ENCODE results near the gene USPL1. TPM values are rescaled to one million over a fixed set of nuclear protein-coding genes. Genes with fewer than 3 reads are reported as not detected.
"Not testable (repeated sequence)": the region's sequence is repeated elsewhere in the genome, so short reads cannot be mapped to it uniquely, and the experiment has no call there.

The USPL1 gene
- total RNA-seq, 1 experiment from 2014 or later: 23.4 TPM

DNA sequence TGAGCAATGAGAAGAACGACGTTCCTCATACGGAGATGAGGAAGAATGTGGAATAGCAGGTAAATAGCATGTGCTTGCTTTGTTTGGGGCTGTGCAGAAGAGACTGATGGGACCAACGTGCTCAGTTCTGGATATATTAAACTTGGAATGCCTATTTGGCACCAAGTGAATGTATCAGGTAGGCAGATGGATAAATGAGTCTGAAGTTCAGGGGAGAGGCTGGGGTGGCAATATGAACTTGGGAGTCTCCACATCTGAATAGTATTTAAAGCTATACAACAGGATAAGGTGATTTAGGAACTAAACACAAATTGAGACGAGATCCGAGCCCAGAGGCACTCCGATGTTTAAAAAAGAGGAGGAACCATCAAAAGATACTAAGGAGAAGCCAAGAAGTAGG, 12.7 kb upstream of the USPL1 start:
- TF ChIP-seq, protein P1, sequence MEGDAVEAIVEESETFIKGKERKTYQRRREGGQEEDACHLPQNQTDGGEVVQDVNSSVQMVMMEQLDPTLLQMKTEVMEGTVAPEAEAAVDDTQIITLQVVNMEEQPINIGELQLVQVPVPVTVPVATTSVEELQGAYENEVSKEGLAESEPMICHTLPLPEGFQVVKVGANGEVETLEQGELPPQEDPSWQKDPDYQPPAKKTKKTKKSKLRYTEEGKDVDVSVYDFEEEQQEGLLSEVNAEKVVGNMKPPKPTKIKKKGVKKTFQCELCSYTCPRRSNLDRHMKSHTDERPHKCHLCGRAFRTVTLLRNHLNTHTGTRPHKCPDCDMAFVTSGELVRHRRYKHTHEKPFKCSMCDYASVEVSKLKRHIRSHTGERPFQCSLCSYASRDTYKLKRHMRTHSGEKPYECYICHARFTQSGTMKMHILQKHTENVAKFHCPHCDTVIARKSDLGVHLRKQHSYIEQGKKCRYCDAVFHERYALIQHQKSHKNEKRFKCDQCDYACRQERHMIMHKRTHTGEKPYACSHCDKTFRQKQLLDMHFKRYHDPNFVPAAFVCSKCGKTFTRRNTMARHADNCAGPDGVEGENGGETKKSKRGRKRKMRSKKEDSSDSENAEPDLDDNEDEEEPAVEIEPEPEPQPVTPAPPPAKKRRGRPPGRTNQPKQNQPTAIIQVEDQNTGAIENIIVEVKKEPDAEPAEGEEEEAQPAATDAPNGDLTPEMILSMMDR (IDR thresholded peaks at IDR 0.05; ENCODE audit: insufficient read depth in 1 of 2, low read depth in 1 of 2, low read length in 1 of 2, severe bottlenecking in 1 of 2, unreplicated experiment in 1 of 2): no peak
- H3K27me3 ChIP-seq (replicated peaks; ENCODE audit: control insufficient read depth, insufficient read depth, low read length): no peaks in the 10 kb centered on the region
- ChIA-PET POLR2A (no interaction called here), CTCF (no interaction called here)
- Mint-ChIP-seq H3K4me3 (ENCODE audit: unreplicated experiment) (no peak overlapping the region), H3K9me3 (ENCODE audit: unreplicated experiment) (no peaks in the 10 kb centered on the region), H3K27me3 (ENCODE audit: insufficient read depth, unreplicated experiment) (no peaks in the 10 kb centered on the region), H3K36me3 (ENCODE audit: insufficient read depth, unreplicated experiment) (no peaks in the 10 kb centered on the region), H3K27ac (ENCODE audit: unreplicated experiment) (no peak overlapping the region), H3K4me1 (ENCODE audit: low read depth, unreplicated experiment) (peaks cover 8% of the 10 kb centered on the region)
- no peaks in the 10 kb centered on the region for H3K9me3 ChIP-seq
- no peaks in the 10 kb centered on the region for H3K36me3 ChIP-seq (ENCODE audit: control insufficient read depth, insufficient read depth, low read length)
- no peak overlapping the region for H3K4me3 ChIP-seq (ENCODE audit: low read depth, low read length)
- no TSS peak for BruUV-seq (replicated peaks)
- no peaks in the 10 kb centered on the region for H3K4me1 ChIP-seq
- intact Hi-C loops (cut with micrococcal nuclease; ENCODE audit: unreplicated experiment): no loop called here
- no peak for DNase-seq

GRCh38 chr13:30607186-30607585, 10.5 kb upstream of the USPL1 start:
- intact Hi-C loops (cut with micrococcal nuclease; ENCODE audit: unreplicated experiment); H3K4me1 ChIP-seq; H3K27me3 ChIP-seq (replicated peaks; ENCODE audit: control insufficient read depth, insufficient read depth, low read length); H3K9me3 ChIP-seq; H3K4me3 ChIP-seq (ENCODE audit: low read depth, low read length); DNase-seq; CTCF ChIA-PET; POLR2A ChIA-PET; H3K9me3 Mint-ChIP-seq (ENCODE audit: unreplicated experiment); H3K4me1 Mint-ChIP-seq (ENCODE audit: low read depth, unreplicated experiment); H3K27ac Mint-ChIP-seq (ENCODE audit: unreplicated experiment); H3K27me3 Mint-ChIP-seq (ENCODE audit: insufficient read depth, unreplicated experiment); H3K36me3 Mint-ChIP-seq (ENCODE audit: insufficient read depth, unreplicated experiment); BruUV-seq (replicated peaks); H3K36me3 ChIP-seq (ENCODE audit: control insufficient read depth, insufficient read depth, low read length); H3K4me3 Mint-ChIP-seq (ENCODE audit: unreplicated experiment): not testable (repeated sequence)

DNA sequence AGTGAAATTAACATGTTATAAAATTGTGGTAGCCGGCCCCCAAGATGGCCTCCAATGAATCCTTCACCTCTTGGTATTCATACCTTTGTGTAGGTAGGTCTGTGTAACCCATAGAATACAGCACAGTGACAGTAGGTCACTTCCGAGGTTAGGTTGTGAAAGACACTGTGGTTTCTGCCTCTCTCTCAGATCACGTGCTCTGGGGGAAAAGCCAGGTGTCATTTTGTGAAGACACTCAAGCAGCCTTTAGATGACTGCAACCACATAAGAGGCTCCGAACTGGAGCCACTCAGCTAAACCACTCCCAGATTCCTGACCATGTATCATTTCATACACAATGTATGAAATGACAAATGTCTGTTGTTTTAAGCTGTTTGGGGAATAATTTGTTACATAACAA, 9.8 kb upstream of the USPL1 start:
- no peaks in the 10 kb centered on the region for H3K36me3 Mint-ChIP-seq (ENCODE audit: insufficient read depth, unreplicated experiment)
- intact Hi-C loops (cut with micrococcal nuclease; ENCODE audit: unreplicated experiment): no loop called here
- ChIA-PET CTCF (interaction anchor here (0.6 kb wide), 1 partner anchor 265 kb away, joined by 5 read pairs; no protein-coding TSS in a partner anchor), POLR2A (no interaction called here)
- H3K9me3 Mint-ChIP-seq (ENCODE audit: unreplicated experiment): no peaks in the 10 kb centered on the region
- no peak overlapping the region for H3K4me3 ChIP-seq (ENCODE audit: low read depth, low read length)
- TF ChIP-seq, protein P1 (IDR thresholded peaks at IDR 0.05; ENCODE audit: insufficient read depth in 1 of 2, low read depth in 1 of 2, low read length in 1 of 2, severe bottlenecking in 1 of 2, unreplicated experiment in 1 of 2): no peak
- no peaks in the 10 kb centered on the region for H3K36me3 ChIP-seq (ENCODE audit: control insufficient read depth, insufficient read depth, low read length)
- no peak overlapping the region for H3K4me3 Mint-ChIP-seq (ENCODE audit: unreplicated experiment)
- peaks cover 6% of the 10 kb centered on the region for H3K4me1 Mint-ChIP-seq (ENCODE audit: low read depth, unreplicated experiment)
- no peaks in the 10 kb centered on the region for H3K27me3 ChIP-seq (replicated peaks; ENCODE audit: control insufficient read depth, insufficient read depth, low read length)
- no TSS peak for BruUV-seq (replicated peaks)
- H3K9me3 ChIP-seq: no peaks in the 10 kb centered on the region
- H3K27ac Mint-ChIP-seq (ENCODE audit: unreplicated experiment): no peak overlapping the region
- DNase-seq: no peak
- no peaks in the 10 kb centered on the region for H3K27me3 Mint-ChIP-seq (ENCODE audit: insufficient read depth, unreplicated experiment)
- no peaks in the 10 kb centered on the region for H3K4me1 ChIP-seq

DNA sequence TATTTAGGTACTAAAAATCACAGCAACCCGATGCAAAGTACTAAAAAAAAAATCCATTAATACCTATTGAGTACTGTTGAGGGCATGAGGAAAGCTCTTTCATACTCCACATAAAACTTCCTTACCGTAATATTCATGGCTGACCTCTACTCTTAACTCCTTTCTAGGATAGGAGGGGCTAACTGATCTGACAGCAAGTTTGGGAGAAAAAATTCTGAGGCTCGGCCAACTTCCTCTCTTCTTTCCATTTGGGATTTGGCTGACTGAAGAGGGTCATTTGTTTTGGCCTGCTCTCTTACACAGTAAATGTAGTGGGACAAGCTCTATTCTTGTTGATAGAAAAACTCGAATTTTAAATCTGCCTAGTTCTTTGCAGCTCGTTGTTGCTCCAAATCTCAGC, 9.4 kb upstream of the USPL1 start:
- ChIA-PET POLR2A (no interaction called here), CTCF (interaction anchor here (0.6 kb wide), 1 partner anchor 264 kb away, joined by 5 read pairs; no protein-coding TSS in a partner anchor)
- no TSS peak for BruUV-seq (replicated peaks)
- Histone ChIP-seq H3K4me3 (ENCODE audit: low read depth, low read length) (no peak overlapping the region), H3K4me1 (no peaks in the 10 kb centered on the region), H3K36me3 (ENCODE audit: control insufficient read depth, insufficient read depth, low read length) (no peaks in the 10 kb centered on the region), H3K27me3 (replicated peaks; ENCODE audit: control insufficient read depth, insufficient read depth, low read length) (no peaks in the 10 kb centered on the region), H3K9me3 (no peaks in the 10 kb centered on the region)
- Mint-ChIP-seq H3K36me3 (ENCODE audit: insufficient read depth, unreplicated experiment) (no peaks in the 10 kb centered on the region), H3K4me1 (ENCODE audit: low read depth, unreplicated experiment) (peaks cover 1% of the 10 kb centered on the region), H3K9me3 (ENCODE audit: unreplicated experiment) (no peaks in the 10 kb centered on the region), H3K27me3 (ENCODE audit: insufficient read depth, unreplicated experiment) (no peaks in the 10 kb centered on the region), H3K27ac (ENCODE audit: unreplicated experiment) (no peak overlapping the region), H3K4me3 (ENCODE audit: unreplicated experiment) (no peak overlapping the region)
- TF ChIP-seq, protein P1 (IDR thresholded peaks at IDR 0.05; ENCODE audit: insufficient read depth in 1 of 2, low read depth in 1 of 2, low read length in 1 of 2, severe bottlenecking in 1 of 2, unreplicated experiment in 1 of 2): no peak
- no peak for DNase-seq
- intact Hi-C loops (cut with micrococcal nuclease; ENCODE audit: unreplicated experiment): no loop called here

Data from Caco-2 (cell line).